ENCODE data around the gene GJD4.

Gene GJD4

DNA sequence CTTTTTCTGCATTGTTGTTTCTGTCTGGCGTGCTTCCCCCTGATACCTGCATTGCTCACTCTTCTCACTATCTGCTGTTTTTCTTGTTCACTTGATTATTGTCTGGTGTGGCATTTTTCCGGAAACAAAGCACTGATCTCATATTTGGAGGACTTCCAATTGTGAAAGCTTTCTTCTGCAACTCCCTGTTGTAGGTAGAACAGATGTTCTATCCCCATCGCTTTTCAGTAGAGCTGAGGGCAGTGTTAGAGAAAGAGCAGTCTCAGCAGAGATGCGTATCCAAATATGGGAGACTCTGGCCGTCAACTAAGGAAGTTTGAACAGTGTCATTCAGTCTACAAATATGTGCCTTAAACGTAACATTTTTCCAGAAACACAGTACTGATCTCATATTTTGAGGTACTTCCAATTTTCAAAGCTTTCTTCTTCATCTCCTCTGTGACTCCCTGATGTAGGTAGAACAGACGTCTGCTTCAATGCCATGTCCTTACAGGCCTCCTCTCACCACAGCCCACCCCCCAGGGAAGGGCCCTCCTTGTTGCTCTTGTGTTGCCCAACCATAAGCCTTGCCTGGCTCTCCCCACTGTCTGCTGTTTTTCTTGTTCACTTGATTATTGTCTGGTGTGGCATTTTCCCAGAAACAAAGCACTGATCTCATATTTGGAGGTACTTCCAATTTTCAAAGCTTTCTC, 27.1 kb upstream of the GJD4 start:
- no peaks in the 10 kb centered on the region for H3K4me1 ChIP-seq (ENCODE audit: control extremely low read depth in 1 of 4, control insufficient read depth in 4 of 4, insufficient read depth in 4 of 4, low read length in 3 of 4)
- POLR2A ChIA-PET = interaction anchor here (0.6 kb wide), 1 partner anchor 263 kb away, joined by 3 read pairs; no protein-coding TSS in a partner anchor
- H3K9me3 ChIP-seq (ENCODE audit: control extremely low read depth in 1 of 5, control insufficient read depth in 4 of 5, insufficient read depth in 2 of 5, low read depth in 1 of 5, low read length in 4 of 5) = no peaks in the 10 kb centered on the region
- WGBS (ENCODE audit: insufficient coverage) = 99% methylated on average over 6 of the region's 7 CpGs
- H3K36me3 ChIP-seq (ENCODE audit: control insufficient read depth in 4 of 4, insufficient read depth in 4 of 4, low read length in 3 of 4) = peaks cover 0 to 6% (median 3%) of the 10 kb centered on the region in 4 experiments
- no peak for DNase-seq
- CTCF ChIA-PET = interaction anchor here (1.5 to 3.1 kb wide), 3 partner anchors 9 to 19 kb away, joined by 3 to 15 read pairs (median 7); no protein-coding TSS in a partner anchor
- H3K4me3 ChIP-seq (ENCODE audit: control insufficient read depth in 1 of 7, extremely low read depth in 1 of 7, insufficient read depth in 4 of 7, low read depth in 2 of 7, low read length in 6 of 7) = no peak overlapping the region
- no peaks in the 10 kb centered on the region for H3K27me3 ChIP-seq (replicated peaks in 2 of 5; ENCODE audit: control insufficient read depth in 4 of 5, insufficient read depth in 5 of 5, low read length in 4 of 5)
- no peak overlapping the region for H3K27ac ChIP-seq (ENCODE audit: insufficient read depth in 1 of 2, low read depth in 1 of 2, low read length in 2 of 2, poor library complexity in 1 of 2, severe bottlenecking in 2 of 2)

DNA sequence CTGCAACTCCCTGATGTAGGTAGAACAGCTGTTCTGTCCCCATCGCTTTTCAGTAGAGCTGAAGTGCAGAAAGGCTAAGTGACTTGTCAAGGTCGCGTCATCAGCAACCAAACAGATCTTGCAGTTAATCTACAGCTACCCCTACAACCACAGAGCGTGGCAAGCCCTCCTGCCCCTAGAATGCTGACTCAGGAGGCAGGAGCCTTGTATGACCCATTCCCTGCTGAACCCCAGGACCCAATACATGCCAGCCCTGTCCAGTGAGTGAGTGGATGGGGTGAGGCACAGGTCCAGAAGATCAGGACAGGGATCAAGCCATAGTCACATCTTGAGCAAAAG, 26.6 kb upstream of the GJD4 start:
- H3K4me3 ChIP-seq (ENCODE audit: control insufficient read depth in 1 of 7, extremely low read depth in 1 of 7, insufficient read depth in 4 of 7, low read depth in 2 of 7, low read length in 6 of 7) = no peak overlapping the region
- WGBS (ENCODE audit: insufficient coverage) = 100% methylated on average over 1 of the region's 4 CpGs
- POLR2A ChIA-PET = interaction anchor here (0.6 kb wide), 1 partner anchor 263 kb away, joined by 3 read pairs; no protein-coding TSS in a partner anchor
- H3K27ac ChIP-seq (ENCODE audit: insufficient read depth in 1 of 2, low read depth in 1 of 2, low read length in 2 of 2, poor library complexity in 1 of 2, severe bottlenecking in 2 of 2) = no peak overlapping the region
- no peaks in the 10 kb centered on the region for H3K4me1 ChIP-seq (ENCODE audit: control extremely low read depth in 1 of 4, control insufficient read depth in 4 of 4, insufficient read depth in 4 of 4, low read length in 3 of 4)
- peaks cover 0 to 4% (median 1%) of the 10 kb centered on the region in 4 experiments for H3K36me3 ChIP-seq (ENCODE audit: control insufficient read depth in 4 of 4, insufficient read depth in 4 of 4, low read length in 3 of 4)
- H3K9me3 ChIP-seq (ENCODE audit: control extremely low read depth in 1 of 5, control insufficient read depth in 4 of 5, insufficient read depth in 2 of 5, low read depth in 1 of 5, low read length in 4 of 5) = no peaks in the 10 kb centered on the region
- CTCF ChIA-PET = interaction anchor here (1.5 to 3.1 kb wide), 4 partner anchors 10 to 18 kb away, joined by 3 to 15 read pairs (median 7); no protein-coding TSS in a partner anchor
- no peak for DNase-seq
- H3K27me3 ChIP-seq (replicated peaks in 2 of 5; ENCODE audit: control insufficient read depth in 4 of 5, insufficient read depth in 5 of 5, low read length in 4 of 5) = no peaks in the 10 kb centered on the region

DNA sequence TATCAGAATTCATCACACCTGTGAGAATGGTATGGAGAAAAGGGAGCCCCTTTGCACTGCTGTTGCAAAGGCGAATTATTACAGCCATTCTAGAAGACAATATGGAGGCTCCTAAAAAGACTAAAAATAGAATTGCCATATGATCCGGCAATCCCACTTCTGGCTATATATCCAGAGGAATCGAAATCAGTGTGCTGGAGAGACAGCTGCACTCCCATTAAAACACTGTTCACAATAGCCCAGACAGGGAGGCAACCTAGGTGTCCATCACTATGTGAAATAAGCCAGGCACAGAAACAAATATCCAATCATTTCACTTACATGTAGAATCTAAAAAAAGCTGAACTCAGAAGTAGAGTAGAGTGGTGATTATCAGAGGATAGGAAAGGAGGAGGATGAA, 26.0 kb upstream of the GJD4 start:
- Histone ChIP-seq H3K9me3 (ENCODE audit: control extremely low read depth in 1 of 5, control insufficient read depth in 4 of 5, insufficient read depth in 2 of 5, low read depth in 1 of 5, low read length in 4 of 5) (no peaks in the 10 kb centered on the region), H3K4me1 (ENCODE audit: control extremely low read depth in 1 of 4, control insufficient read depth in 4 of 4, insufficient read depth in 4 of 4, low read length in 3 of 4) (no peaks in the 10 kb centered on the region), H3K4me3 (ENCODE audit: control insufficient read depth in 1 of 7, extremely low read depth in 1 of 7, insufficient read depth in 4 of 7, low read depth in 2 of 7, low read length in 6 of 7) (no peak overlapping the region), H3K27ac (ENCODE audit: insufficient read depth in 1 of 2, low read depth in 1 of 2, low read length in 2 of 2, poor library complexity in 1 of 2, severe bottlenecking in 2 of 2) (no peak overlapping the region), H3K27me3 (replicated peaks in 2 of 5; ENCODE audit: control insufficient read depth in 4 of 5, insufficient read depth in 5 of 5, low read length in 4 of 5) (no peaks in the 10 kb centered on the region), H3K36me3 (ENCODE audit: control insufficient read depth in 4 of 4, insufficient read depth in 4 of 4, low read length in 3 of 4) (peaks cover 0 to 2% (median 0%) of the 10 kb centered on the region in 4 experiments)
- WGBS (ENCODE audit: insufficient coverage) = 96% methylated on average over 3 of the region's 3 CpGs
- ChIA-PET CTCF (interaction anchor here (2.0 to 3.1 kb wide), 3 partner anchors 15 to 18 kb away, joined by 7 to 15 read pairs (median 7); no protein-coding TSS in a partner anchor), POLR2A (no interaction called here)
- no peak for DNase-seq

DNA sequence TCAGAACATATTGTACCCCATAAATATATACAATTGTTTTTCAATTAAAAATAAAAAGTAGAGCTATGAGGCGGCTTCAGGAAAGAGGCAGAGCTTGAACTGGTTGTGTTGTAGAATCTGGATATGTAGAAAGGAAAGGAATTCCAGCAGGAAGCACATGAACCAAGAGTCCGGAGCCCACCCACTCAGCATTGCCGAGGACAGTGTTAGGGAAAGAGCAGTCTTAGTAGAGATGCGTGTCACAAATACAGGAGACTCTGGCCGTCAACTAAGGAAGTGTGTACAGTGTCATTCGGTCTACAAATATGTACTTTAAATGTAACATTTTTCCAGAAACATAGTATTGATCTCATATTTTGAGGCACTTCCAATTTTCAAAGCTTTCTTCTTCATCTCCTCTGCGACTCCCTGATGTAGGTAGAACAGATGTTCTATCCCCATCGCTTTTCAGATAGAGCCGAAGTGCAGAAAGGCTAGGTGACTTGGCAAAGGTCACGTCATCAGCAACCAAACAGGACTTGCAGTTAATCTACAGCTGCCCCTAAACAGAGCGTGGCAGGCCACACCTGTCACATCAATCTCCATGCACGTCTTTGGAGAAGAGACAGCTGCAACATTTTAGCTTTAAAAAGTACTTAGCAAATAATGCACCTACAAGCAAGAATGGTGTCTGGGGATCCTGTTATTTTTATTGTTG, 25.3 kb upstream of the GJD4 start:
- no peaks in the 10 kb centered on the region for H3K9me3 ChIP-seq (ENCODE audit: control extremely low read depth in 1 of 5, control insufficient read depth in 4 of 5, insufficient read depth in 2 of 5, low read depth in 1 of 5, low read length in 4 of 5)
- H3K4me1 ChIP-seq (ENCODE audit: control extremely low read depth in 1 of 4, control insufficient read depth in 4 of 4, insufficient read depth in 4 of 4, low read length in 3 of 4) = no peaks in the 10 kb centered on the region
- WGBS (ENCODE audit: insufficient coverage) = 88% methylated on average over 6 of the region's 12 CpGs
- no peak overlapping the region for H3K4me3 ChIP-seq (ENCODE audit: control insufficient read depth in 1 of 7, extremely low read depth in 1 of 7, insufficient read depth in 4 of 7, low read depth in 2 of 7, low read length in 6 of 7)
- ChIA-PET CTCF (interaction anchor here (0.6 to 3.1 kb wide), 4 partner anchors 16 to 75 kb away, joined by 3 to 15 read pairs (median 7); no protein-coding TSS in a partner anchor), POLR2A (no interaction called here)
- H3K27me3 ChIP-seq (replicated peaks in 2 of 5; ENCODE audit: control insufficient read depth in 4 of 5, insufficient read depth in 5 of 5, low read length in 4 of 5) = no peaks in the 10 kb centered on the region
- H3K27ac ChIP-seq (ENCODE audit: insufficient read depth in 1 of 2, low read depth in 1 of 2, low read length in 2 of 2, poor library complexity in 1 of 2, severe bottlenecking in 2 of 2) = no peak overlapping the region
- H3K36me3 ChIP-seq (ENCODE audit: control insufficient read depth in 4 of 4, insufficient read depth in 4 of 4, low read length in 3 of 4) = peaks cover 0 to under 1% (median 0%) of the 10 kb centered on the region in 4 experiments
- DNase-seq = no peak

DNA sequence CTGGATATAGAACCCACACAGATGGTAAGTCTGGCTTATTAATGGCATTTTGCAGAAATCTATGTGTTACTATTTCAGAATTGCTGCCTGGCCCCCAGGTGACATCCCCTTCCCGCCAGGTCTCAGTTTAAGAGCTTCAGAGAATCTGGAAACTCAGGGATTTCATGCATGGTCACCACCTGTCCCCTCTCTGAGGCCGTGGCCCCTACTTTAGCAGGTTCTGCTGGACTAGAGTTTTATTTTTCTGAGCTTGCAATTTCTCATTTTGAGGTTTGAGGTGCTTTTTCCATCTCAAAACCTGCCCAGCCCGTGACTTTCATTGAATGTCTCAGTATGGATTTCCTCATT, 24.7 kb upstream of the GJD4 start:
- Histone ChIP-seq H3K4me3 (ENCODE audit: control insufficient read depth in 1 of 7, extremely low read depth in 1 of 7, insufficient read depth in 4 of 7, low read depth in 2 of 7, low read length in 6 of 7) (no peak overlapping the region), H3K27ac (ENCODE audit: insufficient read depth in 1 of 2, low read depth in 1 of 2, low read length in 2 of 2, poor library complexity in 1 of 2, severe bottlenecking in 2 of 2) (no peak overlapping the region), H3K4me1 (ENCODE audit: control extremely low read depth in 1 of 4, control insufficient read depth in 4 of 4, insufficient read depth in 4 of 4, low read length in 3 of 4) (no peaks in the 10 kb centered on the region), H3K36me3 (ENCODE audit: control insufficient read depth in 4 of 4, insufficient read depth in 4 of 4, low read length in 3 of 4) (no peaks in the 10 kb centered on the region), H3K27me3 (replicated peaks in 2 of 5; ENCODE audit: control insufficient read depth in 4 of 5, insufficient read depth in 5 of 5, low read length in 4 of 5) (no peaks in the 10 kb centered on the region), H3K9me3 (ENCODE audit: control extremely low read depth in 1 of 5, control insufficient read depth in 4 of 5, insufficient read depth in 2 of 5, low read depth in 1 of 5, low read length in 4 of 5) (no peaks in the 10 kb centered on the region)
- no peak for DNase-seq
- ChIA-PET CTCF (interaction anchor here (2.0 to 3.1 kb wide), 3 partner anchors 17 to 19 kb away, joined by 7 to 15 read pairs (median 7); no protein-coding TSS in a partner anchor), POLR2A (no interaction called here)
- WGBS (ENCODE audit: insufficient coverage) = 91% methylated on average over 3 of the region's 3 CpGs

DNA sequence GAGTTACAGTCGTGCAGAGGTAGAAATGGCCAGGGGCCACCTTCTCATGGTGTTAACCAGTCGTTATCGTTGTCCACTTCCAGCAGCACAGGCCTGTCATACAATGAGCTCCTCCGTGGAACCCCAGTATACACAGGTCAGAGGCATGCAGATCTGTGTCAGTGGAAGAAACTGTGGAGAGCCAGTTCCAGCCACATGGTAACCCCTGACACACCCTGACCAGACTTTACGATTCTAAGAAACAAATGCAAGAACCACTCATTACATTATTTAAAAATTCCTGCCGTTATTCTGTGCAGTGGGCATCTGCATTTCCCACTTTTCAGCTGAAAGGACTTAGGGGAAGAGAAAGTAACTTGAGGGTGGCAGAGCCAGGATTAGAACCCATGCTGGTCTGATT, 23.5 kb upstream of the GJD4 start:
- no peak for DNase-seq
- ChIA-PET CTCF (no interaction called here), POLR2A (no interaction called here)
- Histone ChIP-seq H3K27ac (ENCODE audit: insufficient read depth in 1 of 2, low read depth in 1 of 2, low read length in 2 of 2, poor library complexity in 1 of 2, severe bottlenecking in 2 of 2) (no peak overlapping the region), H3K4me3 (ENCODE audit: control insufficient read depth in 1 of 7, extremely low read depth in 1 of 7, insufficient read depth in 4 of 7, low read depth in 2 of 7, low read length in 6 of 7) (no peak overlapping the region), H3K27me3 (replicated peaks in 2 of 5; ENCODE audit: control insufficient read depth in 4 of 5, insufficient read depth in 5 of 5, low read length in 4 of 5) (no peaks in the 10 kb centered on the region), H3K4me1 (ENCODE audit: control extremely low read depth in 1 of 4, control insufficient read depth in 4 of 4, insufficient read depth in 4 of 4, low read length in 3 of 4) (no peaks in the 10 kb centered on the region), H3K36me3 (ENCODE audit: control insufficient read depth in 4 of 4, insufficient read depth in 4 of 4, low read length in 3 of 4) (no peaks in the 10 kb centered on the region), H3K9me3 (ENCODE audit: control extremely low read depth in 1 of 5, control insufficient read depth in 4 of 5, insufficient read depth in 2 of 5, low read depth in 1 of 5, low read length in 4 of 5) (no peaks in the 10 kb centered on the region)
- WGBS (ENCODE audit: insufficient coverage) = 96% methylated on average over 6 of the region's 6 CpGs

DNA sequence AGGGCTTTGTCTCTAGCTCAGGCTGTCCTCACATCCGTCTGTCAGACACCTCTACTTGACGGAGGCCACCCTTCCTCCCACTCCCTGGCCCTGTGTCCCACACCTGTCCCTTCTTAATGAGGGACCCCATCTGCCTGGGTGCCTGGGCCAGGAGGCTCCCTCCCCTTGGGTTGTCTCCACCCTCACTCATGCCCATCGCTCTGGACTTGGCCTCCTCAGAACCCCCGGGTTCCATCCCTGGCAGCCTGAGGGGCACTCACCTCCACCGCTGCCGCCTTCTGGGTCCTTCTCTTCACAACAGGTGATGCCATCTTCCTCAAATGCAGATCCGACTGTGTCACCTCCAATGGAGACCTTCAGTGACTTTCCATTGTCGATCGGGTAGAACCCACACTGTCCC, 20.2 kb upstream of the GJD4 start:
- H3K9me3 ChIP-seq (ENCODE audit: control extremely low read depth in 1 of 5, control insufficient read depth in 4 of 5, insufficient read depth in 2 of 5, low read depth in 1 of 5, low read length in 4 of 5) = no peaks in the 10 kb centered on the region

More for the DNA sequence above, 20.2 kb upstream of the GJD4 start:
- H3K4me3 ChIP-seq (ENCODE audit: control insufficient read depth in 1 of 7, extremely low read depth in 1 of 7, insufficient read depth in 4 of 7, low read depth in 2 of 7, low read length in 6 of 7) = no peak overlapping the region
- peaks cover 0 to 2% (median 0%) of the 10 kb centered on the region in 5 experiments for H3K27me3 ChIP-seq (replicated peaks in 2 of 5; ENCODE audit: control insufficient read depth in 4 of 5, insufficient read depth in 5 of 5, low read length in 4 of 5)
- no peaks in the 10 kb centered on the region for H3K36me3 ChIP-seq (ENCODE audit: control insufficient read depth in 4 of 4, insufficient read depth in 4 of 4, low read length in 3 of 4)
- ChIA-PET POLR2A (no interaction called here), CTCF (no interaction called here)
- no peak for DNase-seq
- WGBS (ENCODE audit: insufficient coverage) = 98% methylated on average over 9 of the region's 9 CpGs
- no peak overlapping the region for H3K27ac ChIP-seq (ENCODE audit: insufficient read depth in 1 of 2, low read depth in 1 of 2, low read length in 2 of 2, poor library complexity in 1 of 2, severe bottlenecking in 2 of 2)
- no peaks in the 10 kb centered on the region for H3K4me1 ChIP-seq (ENCODE audit: control extremely low read depth in 1 of 4, control insufficient read depth in 4 of 4, insufficient read depth in 4 of 4, low read length in 3 of 4)
